Upper lobe of right lung (tissue), 1 donor: ENCODE data around the gene DDX39B. TPM values are rescaled to one million over a fixed set of nuclear protein-coding genes. Genes with fewer than 3 reads are reported as not detected.
"Not testable (repeated sequence)": the region's sequence is repeated elsewhere in the genome, so short reads cannot be mapped to it uniquely, and the experiment has no call there.

Source experiments
- ATAC-seq: fragments of 200-7000 bp; cut with Tn5 transposase; one replicate; pipeline ENCODE4 v1.9.1; 2020; ENCODE audit warnings: mild to moderate bottlenecking, moderate library complexity
- DNase-seq: peaks from one replicate; pipeline ENCODE4 v3.0.0-alpha.2; 2020
- H3K27ac ChIP-seq: fragments of 200-600 bp; one replicate; pipeline ENCODE4 v1.8.0; 2022
- H3K27me3 ChIP-seq: fragments of 200-600 bp; one replicate; pipeline ENCODE4 v1.8.0; 2022; ENCODE audit warnings: mild to moderate bottlenecking
- H3K36me3 ChIP-seq: fragments of 200-600 bp; one replicate; pipeline ENCODE4 v1.8.0; 2022
- H3K4me1 ChIP-seq: fragments of 200-600 bp; one replicate; pipeline ENCODE4 v1.8.0; 2022
- H3K4me3 ChIP-seq: fragments of 200-600 bp; one replicate; pipeline ENCODE4 v1.8.0; 2022; ENCODE audit warnings: mild to moderate bottlenecking
- H3K9me3 ChIP-seq: fragments of 200-600 bp; one replicate; pipeline ENCODE4 v1.8.0; 2022
- intact Hi-C: fragments of 100-400 bp; cut with DNase I; formaldehyde crosslinking; loops from one replicate; pipeline ENCODE4 v1.11.0; 2022
- total RNA-seq: library from RNA; stranded (reverse); fragmentation: NEBNext Ultra II Directional; extraction: Animal tissue kit (Norgen Biotek cat#: 25700); gene quantifications from one replicate; pipeline ENCODE4 v1.2.1, GENCODE V29; 2021
- TF ChIP-seq, protein P1 (sequence below): fragments of 200-600 bp; IDR thresholded peaks from one replicate; pipeline ENCODE4 v1.8.0; 2022; ENCODE audit warnings: antibody characterized with exemption
- donor health status: DM: no; HTN: yes; CAD: no; lungs with severe emphysema.

DDX39B gene
- total RNA-seq, 1 donor from 2014 or later: 241 TPM

DNA sequence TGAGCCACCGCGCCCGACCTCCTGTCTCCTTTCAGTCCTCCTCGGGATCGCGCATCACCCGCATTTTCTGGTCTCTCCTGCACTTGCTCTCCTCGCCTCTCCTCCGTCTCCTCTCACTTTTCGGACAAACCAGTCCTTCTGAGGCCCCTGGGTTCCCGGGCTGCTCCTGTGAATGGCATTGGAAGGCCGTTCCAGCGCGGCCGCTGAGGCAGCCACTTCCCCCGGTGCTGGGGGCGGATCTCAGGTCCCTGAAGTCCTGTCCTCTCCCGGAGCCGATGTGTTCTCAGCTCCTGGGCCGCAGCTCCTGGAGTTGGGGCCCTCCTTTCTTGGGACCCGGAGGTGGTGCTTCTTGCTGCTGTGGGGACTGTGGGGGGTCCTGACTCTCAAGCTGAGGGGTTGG lies 43.1 kb downstream of the DDX39B start:
- H3K4me3 ChIP-seq: peak overlapping the region; percentile 68
- no peaks in the 10 kb centered on the region for H3K36me3 ChIP-seq
- ATAC-seq (no peak), DNase-seq (no peak)
- H3K27me3 ChIP-seq: no peaks in the 10 kb centered on the region
- H3K27ac ChIP-seq: no peak overlapping the region
- intact Hi-C loops: no loop called here
- H3K4me1 ChIP-seq: peaks cover 14% of the 10 kb centered on the region
- H3K9me3 ChIP-seq: no peaks in the 10 kb centered on the region
- TF ChIP-seq, protein P1, sequence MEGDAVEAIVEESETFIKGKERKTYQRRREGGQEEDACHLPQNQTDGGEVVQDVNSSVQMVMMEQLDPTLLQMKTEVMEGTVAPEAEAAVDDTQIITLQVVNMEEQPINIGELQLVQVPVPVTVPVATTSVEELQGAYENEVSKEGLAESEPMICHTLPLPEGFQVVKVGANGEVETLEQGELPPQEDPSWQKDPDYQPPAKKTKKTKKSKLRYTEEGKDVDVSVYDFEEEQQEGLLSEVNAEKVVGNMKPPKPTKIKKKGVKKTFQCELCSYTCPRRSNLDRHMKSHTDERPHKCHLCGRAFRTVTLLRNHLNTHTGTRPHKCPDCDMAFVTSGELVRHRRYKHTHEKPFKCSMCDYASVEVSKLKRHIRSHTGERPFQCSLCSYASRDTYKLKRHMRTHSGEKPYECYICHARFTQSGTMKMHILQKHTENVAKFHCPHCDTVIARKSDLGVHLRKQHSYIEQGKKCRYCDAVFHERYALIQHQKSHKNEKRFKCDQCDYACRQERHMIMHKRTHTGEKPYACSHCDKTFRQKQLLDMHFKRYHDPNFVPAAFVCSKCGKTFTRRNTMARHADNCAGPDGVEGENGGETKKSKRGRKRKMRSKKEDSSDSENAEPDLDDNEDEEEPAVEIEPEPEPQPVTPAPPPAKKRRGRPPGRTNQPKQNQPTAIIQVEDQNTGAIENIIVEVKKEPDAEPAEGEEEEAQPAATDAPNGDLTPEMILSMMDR: no peak

DNA sequence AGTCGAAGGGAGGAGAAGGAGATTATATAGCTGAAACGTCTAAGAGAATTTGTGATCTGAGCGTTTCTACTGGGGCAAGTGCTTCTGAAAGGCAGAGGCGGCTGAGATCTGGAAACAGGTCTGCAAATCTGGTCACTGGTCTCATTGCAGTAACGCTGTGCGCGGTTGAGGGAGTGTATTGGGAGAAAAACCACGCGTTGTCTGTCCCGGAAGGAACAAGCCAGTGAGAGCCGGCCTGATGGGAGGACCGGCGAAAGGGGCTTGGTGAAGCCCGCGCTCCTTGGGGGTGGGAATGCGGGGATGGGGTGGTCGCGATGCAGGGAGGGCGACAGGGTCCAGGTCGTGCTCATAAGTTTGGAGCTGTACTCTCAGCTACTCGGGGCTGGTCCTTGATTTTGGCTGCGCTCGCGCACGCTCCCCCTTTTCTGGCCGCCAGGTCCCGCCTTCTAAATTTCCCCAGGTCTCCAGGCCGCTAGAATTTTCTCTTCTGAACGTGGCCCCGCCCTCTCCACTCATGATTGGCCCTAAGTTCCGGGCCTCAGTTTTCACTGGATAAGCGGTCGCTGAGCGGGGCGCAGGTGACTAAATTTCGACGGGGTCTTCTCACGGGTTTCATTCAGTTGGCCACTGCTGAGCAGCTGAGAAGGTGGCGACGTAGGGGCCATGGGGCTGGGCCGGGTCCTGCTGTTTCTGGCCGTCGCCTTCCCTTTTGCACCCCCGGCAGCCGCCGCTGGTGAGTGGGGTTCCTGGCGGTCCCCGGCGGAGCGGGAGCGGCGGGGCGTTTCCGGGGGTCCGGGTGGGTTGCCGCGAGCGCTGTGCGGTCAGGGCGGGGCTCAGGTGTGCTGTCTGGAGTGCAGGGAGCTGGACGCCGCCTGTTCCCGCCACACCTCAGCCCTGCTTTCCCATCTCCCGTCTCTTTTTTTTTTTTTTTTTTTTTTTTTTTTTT lies 44.0 kb downstream of the DDX39B start, which contains the start of gene MICB:
TSS of gene MICB (plus strand) at position 615 of the 946 bp plus-strand sequence. CDS start at position 664, 49 bp downstream.
- no peaks in the 10 kb centered on the region for H3K27me3 ChIP-seq
- intact Hi-C loops: no loop called here
- peak within 1 kb of the TSS; percentile 68 for H3K4me3 ChIP-seq
- DNase-seq (peak; percentile 90), ATAC-seq (peak; percentile 84)
- H3K27ac ChIP-seq: peak within 1 kb of the TSS; percentile 55
- TF ChIP-seq, protein P1: no peak
- H3K36me3 ChIP-seq: no peaks in the 10 kb centered on the region
- H3K4me1 ChIP-seq: peaks cover 17% of the 10 kb centered on the region
- H3K9me3 ChIP-seq: no peaks in the 10 kb centered on the region

DNA sequence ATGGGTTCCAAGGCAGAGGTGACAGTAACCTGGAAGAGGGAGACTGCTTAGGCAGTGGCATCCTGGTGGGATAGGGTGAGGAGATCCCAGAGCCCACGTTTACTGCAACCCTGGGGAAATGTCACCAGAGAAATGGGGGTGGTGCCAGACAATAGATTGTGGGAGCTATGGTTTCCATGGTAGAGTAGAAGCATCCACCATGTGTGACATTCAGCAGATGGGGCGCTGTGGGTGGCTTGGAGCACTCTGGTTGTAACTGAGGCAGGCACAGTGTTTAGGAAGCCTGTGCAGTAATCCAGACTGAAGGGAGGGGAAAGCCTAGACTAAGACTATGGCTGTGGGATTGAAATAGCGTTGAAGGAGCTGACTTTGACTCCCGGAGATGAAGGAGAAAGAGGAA lies 45.0 kb downstream of the DDX39B start:
- H3K27ac ChIP-seq, intact Hi-C loops, H3K36me3 ChIP-seq, DNase-seq, H3K27me3 ChIP-seq, H3K9me3 ChIP-seq, ATAC-seq: not testable (repeated sequence)
- H3K4me3 ChIP-seq: peak overlapping the region; percentile 68
- H3K4me1 ChIP-seq: peaks cover 17% of the 10 kb centered on the region

DNA sequence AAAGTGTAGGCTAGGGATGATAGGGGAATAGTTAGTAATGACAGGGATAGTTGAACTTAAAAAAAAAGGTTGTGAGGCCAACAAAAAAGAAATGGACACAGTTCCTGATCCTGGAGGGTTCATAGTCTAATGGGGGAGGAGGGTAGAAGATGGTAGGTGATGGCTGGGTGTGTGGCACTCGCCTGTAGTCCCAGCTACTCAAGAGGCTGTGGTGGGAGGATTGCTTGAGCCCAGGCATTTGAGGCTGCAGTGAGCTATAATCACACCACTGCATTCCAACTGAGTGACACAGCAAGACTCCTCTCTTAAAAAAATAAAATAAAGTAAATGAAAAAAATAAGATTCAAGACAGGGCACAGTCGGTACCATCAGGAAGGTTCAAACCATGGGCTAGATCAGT lies 46.2 kb downstream of the DDX39B start:
- peak overlapping the region; percentile 77 for H3K27ac ChIP-seq
- TF ChIP-seq, protein P1: no peak
- intact Hi-C loops: no loop called here
- no peaks in the 10 kb centered on the region for H3K36me3 ChIP-seq
- ATAC-seq: no peak
- no peaks in the 10 kb centered on the region for H3K9me3 ChIP-seq
- peaks cover 19% of the 10 kb centered on the region for H3K4me1 ChIP-seq
- DNase-seq: no peak
- no peaks in the 10 kb centered on the region for H3K27me3 ChIP-seq
- peak overlapping the region; percentile 70 for H3K4me3 ChIP-seq

DNA sequence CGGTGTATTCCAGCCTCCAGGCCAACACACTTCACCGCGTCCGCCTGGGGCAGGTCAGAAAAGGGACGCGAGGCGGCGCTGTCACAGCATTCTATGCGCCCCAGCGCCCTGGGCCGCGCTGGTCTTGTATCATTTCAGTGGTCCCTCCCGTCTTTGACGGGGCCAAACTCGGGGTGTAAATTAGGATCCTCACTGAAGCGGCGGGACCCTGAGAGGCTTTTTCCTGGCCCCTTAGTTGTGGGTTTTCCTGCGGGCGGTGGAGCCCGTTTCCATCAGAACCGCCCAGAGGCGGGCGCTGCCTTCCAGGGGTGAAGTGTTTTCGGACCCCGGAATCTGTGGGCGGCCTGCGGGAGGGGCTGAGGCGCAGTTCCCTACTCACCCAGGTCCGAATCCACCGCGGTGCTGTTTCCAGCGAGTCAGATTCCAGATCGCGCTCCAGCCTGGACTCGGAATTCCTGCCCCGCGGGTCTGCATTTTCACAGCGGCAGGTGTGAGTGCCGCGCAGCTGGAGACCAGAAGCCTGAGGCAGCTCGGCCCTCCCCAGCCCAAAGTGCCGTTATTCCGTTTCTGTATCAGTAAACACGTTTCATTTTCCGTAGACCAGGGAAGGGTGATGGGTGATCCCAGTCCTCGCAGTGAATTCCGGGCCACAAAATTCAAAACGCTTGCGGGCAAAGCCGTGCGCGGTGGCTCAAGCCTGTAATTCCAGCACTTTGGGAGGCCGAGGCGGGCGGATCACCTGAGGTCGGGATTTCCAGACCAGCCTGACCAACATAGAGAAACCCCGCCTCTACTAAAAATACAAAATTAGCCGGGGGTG lies 47.7 kb downstream of the DDX39B start:
- Histone ChIP-seq H3K4me3 (peak overlapping the region; percentile 70), H3K4me1 (peaks cover 19% of the 10 kb centered on the region), H3K9me3 (no peaks in the 10 kb centered on the region), H3K27ac (peak overlapping the region; percentile 77), H3K27me3 (no peaks in the 10 kb centered on the region), H3K36me3 (no peaks in the 10 kb centered on the region)
- intact Hi-C loops: no loop called here
- peak; percentile 88 for ATAC-seq
- TF ChIP-seq, protein P1: peak; percentile 78
- peak; percentile 93 for DNase-seq

DNA sequence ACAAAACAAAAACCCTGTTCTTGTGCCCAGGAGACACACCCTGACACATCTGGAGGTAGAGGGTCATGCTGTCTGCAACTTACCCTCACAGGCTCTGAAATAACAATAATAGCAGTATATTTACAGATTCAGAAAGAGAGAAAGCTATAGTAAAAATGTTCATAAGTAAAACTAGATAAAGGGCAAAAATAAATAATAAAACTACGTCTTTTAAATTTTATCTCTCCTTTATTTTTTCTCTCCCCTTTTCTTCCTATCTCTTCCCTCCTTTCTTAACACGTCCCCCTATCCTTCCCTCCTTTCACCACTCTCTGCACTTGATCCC lies 48.3 kb downstream of the DDX39B start:
- not testable (repeated sequence) for H3K27ac ChIP-seq

More for the DNA sequence above, 48.3 kb downstream of the DDX39B start:
- Histone ChIP-seq H3K4me3 (peak overlapping the region; percentile 70), H3K4me1 (peaks cover 19% of the 10 kb centered on the region)
- ATAC-seq, H3K36me3 ChIP-seq, intact Hi-C loops, H3K27me3 ChIP-seq, DNase-seq, H3K9me3 ChIP-seq: not testable (repeated sequence)
